SK-N-SH (cell line): ENCODE results near the gene MN1. TPM values are rescaled to one million over a fixed set of nuclear protein-coding genes. Genes with fewer than 3 reads are reported as not detected.

Source experiments
- CTCF ChIA-PET: fragments of 300-600, 350-600 bp; formaldehyde crosslinking; extraction: SDS; loops from one replicate; lab custom pipeline; 2021; lab: Yijun Ruan, JAX
- POLR2A ChIA-PET: fragments of 350-600 bp; sonication (Branson Sonifier 250); formaldehyde crosslinking; extraction: SDS; loops from one replicate; lab custom pipeline; 2020; ENCODE audit warnings: antibody characterized with exemption, inconsistent platforms; lab: Yijun Ruan, JAX
- DNase-seq: peaks from one replicate; pipeline ENCODE4 v3.0.0; 2012
- H2AFZ ChIP-seq: fragments of 200-600 bp; sonication (generic); 2 replicates; pipeline ENCODE4 v1.8.1; 2016; ENCODE audit warnings: antibody characterized with exemption, mild to moderate bottlenecking, low read depth
- H3F3A ChIP-seq: fragments of 200-600 bp; sonication (generic); replicated peaks from 2 replicates; pipeline ENCODE3; 2016; ENCODE audit warnings: antibody characterized with exemption, mild to moderate bottlenecking; ENCODE audit not compliant: insufficient read depth
- H3K27ac ChIP-seq, 2 experiments: fragments of 200-500 bp in 1 of 2; fragments of 200-600 bp in 1 of 2; sonication (Bioruptor generic) in 1 of 2; sonication (generic), shearing (Covaris generic) in 1 of 2; 2 replicates each; pipeline versions ENCODE4 v1.5.1 to v1.6.1; 2014 to 2016; ENCODE audit warnings: low read depth in 2 of 2, inconsistent platforms in 1 of 2, low read length in 1 of 2, mild to moderate bottlenecking in 1 of 2, mixed read lengths in 1 of 2
- H3K27me3 ChIP-seq: fragments of 200-600 bp; sonication (generic), shearing (Covaris generic); 2 replicates; pipeline ENCODE4 v1.6.1; 2016; ENCODE audit warnings: mixed run types; ENCODE audit not compliant: insufficient read depth
- H3K36me3 ChIP-seq, 2 experiments: fragments of 200-500 bp in 1 of 2; fragments of 200-600 bp in 1 of 2; sonication (Bioruptor generic) in 1 of 2; sonication (generic) in 1 of 2; replicated peaks in 1 of 2; 2 replicates each; pipeline versions ENCODE3 to v1.5.1; 2014 to 2016; ENCODE audit warnings: low read length in 1 of 2, mild to moderate bottlenecking in 1 of 2; ENCODE audit not compliant: insufficient read depth in 2 of 2, control insufficient read depth in 1 of 2
- H3K4me1 ChIP-seq, 2 experiments: fragments of 200-500 bp in 1 of 2; fragments of 200-600 bp in 1 of 2; sonication (Bioruptor generic) in 1 of 2; sonication (generic), shearing (Covaris generic) in 1 of 2; 2 replicates each; pipeline versions ENCODE4 v1.5.1 to v1.6.1; 2014 to 2016; ENCODE audit warnings: low read depth in 1 of 2, low read length in 1 of 2, mixed run types in 1 of 2; ENCODE audit not compliant: insufficient read depth in 2 of 2, control insufficient read depth in 1 of 2
- H3K4me2 ChIP-seq: fragments of 200-600 bp; sonication (generic), shearing (Covaris generic); 2 replicates; pipeline ENCODE4 v1.6.1; 2017; ENCODE audit warnings: mixed run types
- H3K4me3 ChIP-seq, 2 experiments: fragments of 200-500 bp in 1 of 2; fragments of 200-600 bp in 1 of 2; sonication (Bioruptor generic) in 1 of 2; sonication (generic), shearing (Covaris generic) in 1 of 2; 2 replicates each; pipeline versions ENCODE4 v1.5.1 to v1.8.1; 2014 to 2016; ENCODE audit warnings: low read depth in 2 of 2, inconsistent platforms in 1 of 2, low read length in 1 of 2, mild to moderate bottlenecking in 1 of 2, mixed read lengths in 1 of 2, moderate library complexity in 1 of 2
- H3K79me2 ChIP-seq: fragments of 200-600 bp; sonication (generic); 2 replicates; pipeline ENCODE4 v1.8.1; 2017; ENCODE audit warnings: mild to moderate bottlenecking; ENCODE audit not compliant: insufficient read depth
- H3K9ac ChIP-seq: fragments of 200-600 bp; sonication (generic); 2 replicates; pipeline ENCODE4 v1.6.1; 2017; ENCODE audit warnings: mixed run types
- H3K9me2 ChIP-seq: fragments of 200-600 bp; sonication (generic); 2 replicates; pipeline ENCODE4 v1.6.1; 2017; ENCODE audit warnings: mixed run types
- H3K9me3 ChIP-seq: fragments of 200-600 bp; sonication (generic); 2 replicates; pipeline ENCODE4 v1.6.1; 2017; ENCODE audit warnings: mixed run types, mild to moderate bottlenecking, moderate library complexity
- H4K20me1 ChIP-seq: fragments of 200-600 bp; sonication (generic); 2 replicates; pipeline ENCODE4 v1.6.1; 2017; ENCODE audit warnings: mild to moderate bottlenecking, mixed run types; ENCODE audit not compliant: insufficient read depth
- CTCF ChIP-seq: fragments of 200-600 bp; sonication (generic); IDR thresholded peaks from 2 replicates; pipeline ENCODE4 v1.6.1; 2017; ENCODE audit warnings: antibody characterized with exemption, mild to moderate bottlenecking, moderate library complexity
- FOSL2 ChIP-seq: IDR thresholded peaks from 2 replicates; pipeline ENCODE4 v1.4.0; 2012; ENCODE audit warnings: low read depth, mild to moderate bottlenecking, moderate library complexity, borderline replicate concordance
- FOXJ3 ChIP-seq: sonication (generic); formaldehyde crosslinking; IDR thresholded peaks from 2 replicates; pipeline ENCODE4 v1.5.1; 2020; ENCODE audit warnings: mild to moderate bottlenecking, missing genetic modification reagents
- FOXM1 ChIP-seq: IDR thresholded peaks from 2 replicates; pipeline ENCODE4 v1.4.0; 2012; ENCODE audit warnings: low read depth, mild to moderate bottlenecking
- GABPA ChIP-seq: IDR thresholded peaks from 2 replicates; pipeline ENCODE4 v1.4.0; 2012; ENCODE audit warnings: low read depth, mild to moderate bottlenecking
- MXI1 ChIP-seq: IDR thresholded peaks from 2 replicates; pipeline ENCODE4 v1.6.1; 2012; ENCODE audit warnings: mild to moderate bottlenecking, low read depth, low read length, improper control_type of control experiment
- NFIC ChIP-seq: IDR thresholded peaks from 2 replicates; pipeline ENCODE4 v1.4.0; 2012; ENCODE audit warnings: borderline replicate concordance
- NRF1 ChIP-seq: IDR thresholded peaks from 2 replicates; pipeline ENCODE4 v1.6.1; 2012; ENCODE audit warnings: low read depth, mild to moderate bottlenecking, low read length
- POLR2AphosphoS5 ChIP-seq: IDR thresholded peaks from 2 replicates; pipeline ENCODE4 v1.6.1; 2012; ENCODE audit warnings: low read depth, low read length
- RAD21 ChIP-seq: IDR thresholded peaks from 2 replicates; pipeline ENCODE4 v1.6.1; 2012; ENCODE audit warnings: mild to moderate bottlenecking, low read length
- RCOR1 ChIP-seq: fragments of 150-350 bp; IDR thresholded peaks from 2 replicates; pipeline ENCODE4 v1.6.1; 2017; ENCODE audit warnings: antibody characterized with exemption, low read length
- RXRA ChIP-seq: IDR thresholded peaks from 2 replicates; pipeline ENCODE4 v1.4.0; 2012; ENCODE audit warnings: low read depth, mild to moderate bottlenecking, borderline replicate concordance
- SMC3 ChIP-seq: IDR thresholded peaks from 2 replicates; pipeline ENCODE4 v1.6.1; 2012; ENCODE audit warnings: low read depth, low read length, improper control_type of control experiment
- TAF1 ChIP-seq: IDR thresholded peaks from 2 replicates; pipeline ENCODE4 v1.6.1; 2012; ENCODE audit warnings: low read depth, mild to moderate bottlenecking, low read length, moderate library complexity, borderline replicate concordance
- TCF12 ChIP-seq: IDR thresholded peaks from 2 replicates; pipeline ENCODE4 v1.4.0; 2012
- TEAD4 ChIP-seq: IDR thresholded peaks from 2 replicates; pipeline ENCODE4 v1.4.0; 2012; ENCODE audit warnings: mild to moderate bottlenecking, borderline replicate concordance; ENCODE audit not compliant: insufficient read depth
- WGBS: methylation state at CpG from one replicate; pipeline ENCODE4 v1.1.6; 2017; ENCODE audit warnings: low lambda C conversion rate; 5-methylcytosine and 5-hydroxymethylcytosine counted together
- polyA plus RNA-seq, 3 experiments: library from polyadenylated mRNA; depleted of rRNA; stranded (reverse); fragments of >200 nt; gene quantifications; 2 replicates each; pipeline ENCODE4 v1.2.3, GENCODE V29; 2012
- TF ChIP-seq, protein P1 (sequence below): IDR thresholded peaks from 2 replicates; pipeline ENCODE4 v1.4.0; 2012; ENCODE audit warnings: low read depth, borderline replicate concordance
- TF ChIP-seq, protein P2 (sequence below): IDR thresholded peaks from 2 replicates; pipeline ENCODE4 v1.4.0; 2012; ENCODE audit warnings: low read depth
- TF ChIP-seq, protein P3 (sequence below): fragments of 150-350 bp; IDR thresholded peaks from 2 replicates; pipeline ENCODE4 v1.6.1; 2017; ENCODE audit warnings: antibody characterized with exemption, low read length, low read depth, borderline replicate concordance

Gene MN1
- polyA plus RNA-seq, 1 of the 3 experiments (the other 2 are of a cell fraction): 0.20 TPM

DNA sequence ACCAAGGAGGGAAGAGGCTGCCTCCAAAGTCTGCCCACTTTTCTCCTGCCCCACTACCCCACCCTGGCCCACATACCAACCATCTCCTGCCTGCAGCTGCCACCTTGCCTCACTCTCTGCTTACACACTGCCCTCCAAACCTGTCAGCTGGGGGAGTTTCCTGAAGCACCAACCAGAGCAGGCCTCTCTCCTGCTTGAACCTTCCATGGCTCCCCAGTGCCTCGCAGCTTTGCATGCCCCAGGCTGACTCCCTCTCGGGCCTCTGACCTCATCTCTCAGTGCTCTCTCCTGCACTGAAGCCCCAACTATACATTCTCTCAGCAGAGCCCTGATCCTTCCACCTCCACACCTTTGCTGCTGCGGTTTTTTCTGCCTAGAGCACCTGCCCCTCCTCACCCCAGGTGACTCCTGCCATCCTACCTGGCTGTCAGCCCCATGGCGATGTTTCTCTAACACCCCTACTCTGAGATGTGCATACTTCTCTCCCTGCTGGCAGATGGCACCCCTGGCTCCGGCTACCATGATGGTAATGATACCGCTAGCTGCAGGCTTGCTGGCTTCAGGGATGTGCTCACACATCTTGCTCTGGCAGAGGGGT is 43.5 kb downstream of the MN1 start:
- H3K4me2 ChIP-seq: no peak overlapping the region
- TF ChIP-seq FOSL2 (no peak), NFIC (no peak), FOXJ3 (no peak), SMC3 (no peak), TEAD4 (no peak), NRF1 (no peak), FOXM1 (no peak), RAD21 (no peak), POLR2AphosphoS5 (no peak), GABPA (no peak), TCF12 (no peak), MXI1 (no peak)
- TF ChIP-seq, protein P1, sequence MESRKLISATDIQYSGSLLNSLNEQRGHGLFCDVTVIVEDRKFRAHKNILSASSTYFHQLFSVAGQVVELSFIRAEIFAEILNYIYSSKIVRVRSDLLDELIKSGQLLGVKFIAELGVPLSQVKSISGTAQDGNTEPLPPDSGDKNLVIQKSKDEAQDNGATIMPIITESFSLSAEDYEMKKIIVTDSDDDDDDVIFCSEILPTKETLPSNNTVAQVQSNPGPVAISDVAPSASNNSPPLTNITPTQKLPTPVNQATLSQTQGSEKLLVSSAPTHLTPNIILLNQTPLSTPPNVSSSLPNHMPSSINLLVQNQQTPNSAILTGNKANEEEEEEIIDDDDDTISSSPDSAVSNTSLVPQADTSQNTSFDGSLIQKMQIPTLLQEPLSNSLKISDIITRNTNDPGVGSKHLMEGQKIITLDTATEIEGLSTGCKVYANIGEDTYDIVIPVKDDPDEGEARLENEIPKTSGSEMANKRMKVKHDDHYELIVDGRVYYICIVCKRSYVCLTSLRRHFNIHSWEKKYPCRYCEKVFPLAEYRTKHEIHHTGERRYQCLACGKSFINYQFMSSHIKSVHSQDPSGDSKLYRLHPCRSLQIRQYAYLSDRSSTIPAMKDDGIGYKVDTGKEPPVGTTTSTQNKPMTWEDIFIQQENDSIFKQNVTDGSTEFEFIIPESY: no peak
- TF ChIP-seq, protein P2, sequence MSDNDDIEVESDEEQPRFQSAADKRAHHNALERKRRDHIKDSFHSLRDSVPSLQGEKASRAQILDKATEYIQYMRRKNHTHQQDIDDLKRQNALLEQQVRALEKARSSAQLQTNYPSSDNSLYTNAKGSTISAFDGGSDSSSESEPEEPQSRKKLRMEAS: no peak
- TF ChIP-seq, protein P3, sequence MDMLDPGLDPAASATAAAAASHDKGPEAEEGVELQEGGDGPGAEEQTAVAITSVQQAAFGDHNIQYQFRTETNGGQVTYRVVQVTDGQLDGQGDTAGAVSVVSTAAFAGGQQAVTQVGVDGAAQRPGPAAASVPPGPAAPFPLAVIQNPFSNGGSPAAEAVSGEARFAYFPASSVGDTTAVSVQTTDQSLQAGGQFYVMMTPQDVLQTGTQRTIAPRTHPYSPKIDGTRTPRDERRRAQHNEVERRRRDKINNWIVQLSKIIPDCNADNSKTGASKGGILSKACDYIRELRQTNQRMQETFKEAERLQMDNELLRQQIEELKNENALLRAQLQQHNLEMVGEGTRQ: no peak
- TF ChIP-seq, all 33 proteins: peak for 0
- ChIA-PET POLR2A (no interaction called here), CTCF (no interaction called here)
- Histone ChIP-seq H3K9me2 (no peaks in the 10 kb centered on the region), H3K9me3 (no peaks in the 10 kb centered on the region), H3K9ac (no peak overlapping the region), H3F3A (no peaks in the 10 kb centered on the region), H3K4me1 (peaks cover 0 to 9% of the 10 kb centered on the region in 2 experiments; a peak in 1 of 4 replicates), H3K36me3 (no peaks in the 10 kb centered on the region), H3K27ac (no peak overlapping the region), H3K79me2 (no peaks in the 10 kb centered on the region), H3K4me3 (no peak overlapping the region), H2AFZ (no peak overlapping the region), H3K27me3 (no peaks in the 10 kb centered on the region), H4K20me1 (no peaks in the 10 kb centered on the region)
- DNase-seq: no peak
- 77% methylated on average over 5 of the region's 6 CpGs for WGBS

GRCh38 chr22:27756212-27756660 is 45.3 kb downstream of the MN1 start:
- H3K27me3 ChIP-seq: no peaks in the 10 kb centered on the region
- no peak overlapping the region for H2AFZ ChIP-seq
- TF ChIP-seq RAD21: no peak
- no peak for TF ChIP-seq TAF1
- no peak for TF ChIP-seq RXRA
- TF ChIP-seq FOSL2: no peak
- TF ChIP-seq NRF1: no peak
- TF ChIP-seq RCOR1: no peak
- TF ChIP-seq TCF12: no peak
- no peak for TF ChIP-seq FOXJ3
- TF ChIP-seq MXI1: no peak
- no peak for TF ChIP-seq FOXM1
- TF ChIP-seq TEAD4: no peak
- no peak for TF ChIP-seq CTCF
- TF ChIP-seq, protein P3: no peak
- no peak overlapping the region for H3K4me2 ChIP-seq
- no peaks in the 10 kb centered on the region for H3K4me1 ChIP-seq
- WGBS: 83% methylated on average over 14 of the region's 16 CpGs
- no peaks in the 10 kb centered on the region for H3F3A ChIP-seq
- H3K9ac ChIP-seq: no peak overlapping the region
- H3K9me2 ChIP-seq: no peaks in the 10 kb centered on the region
- CTCF ChIA-PET: no interaction called here
- no peaks in the 10 kb centered on the region for H3K9me3 ChIP-seq
- no peaks in the 10 kb centered on the region for H3K36me3 ChIP-seq
- no peak overlapping the region for H3K4me3 ChIP-seq
- POLR2A ChIA-PET: no interaction called here
- no peaks in the 10 kb centered on the region for H3K79me2 ChIP-seq
- H3K27ac ChIP-seq: no peak overlapping the region
- DNase-seq: no peak
- no peaks in the 10 kb centered on the region for H4K20me1 ChIP-seq
